Fibroblast of villous mesenchyme (primary cell): Measurements from ENCODE around the gene CDC42BPB. TPM values are rescaled to one million over a fixed set of nuclear protein-coding genes. Genes with fewer than 3 reads are reported as not detected.

Experiments
- DNase-seq: peaks from one replicate; pipeline ENCODE4 v3.0.0-alpha.2; 2010; ENCODE audit warnings: low read depth
- H3K4me3 ChIP-seq: 2 replicates; pipeline ENCODE4 v1.5.1; 2011; ENCODE audit warnings: low read depth, mild to moderate bottlenecking, low read length
- total RNA-seq: library from RNA; depleted of rRNA; stranded (reverse); fragments of >200 nt; gene quantifications from 2 replicates; pipeline ENCODE4 v1.2.3, GENCODE V29; 2012
- TF ChIP-seq, protein P1 (sequence below): IDR thresholded peaks from 2 replicates; pipeline ENCODE4 v1.5.1; 2012; ENCODE audit warnings: low read depth, mild to moderate bottlenecking, low read length; ENCODE audit not compliant: insufficient read depth

Gene CDC42BPB, protein sequence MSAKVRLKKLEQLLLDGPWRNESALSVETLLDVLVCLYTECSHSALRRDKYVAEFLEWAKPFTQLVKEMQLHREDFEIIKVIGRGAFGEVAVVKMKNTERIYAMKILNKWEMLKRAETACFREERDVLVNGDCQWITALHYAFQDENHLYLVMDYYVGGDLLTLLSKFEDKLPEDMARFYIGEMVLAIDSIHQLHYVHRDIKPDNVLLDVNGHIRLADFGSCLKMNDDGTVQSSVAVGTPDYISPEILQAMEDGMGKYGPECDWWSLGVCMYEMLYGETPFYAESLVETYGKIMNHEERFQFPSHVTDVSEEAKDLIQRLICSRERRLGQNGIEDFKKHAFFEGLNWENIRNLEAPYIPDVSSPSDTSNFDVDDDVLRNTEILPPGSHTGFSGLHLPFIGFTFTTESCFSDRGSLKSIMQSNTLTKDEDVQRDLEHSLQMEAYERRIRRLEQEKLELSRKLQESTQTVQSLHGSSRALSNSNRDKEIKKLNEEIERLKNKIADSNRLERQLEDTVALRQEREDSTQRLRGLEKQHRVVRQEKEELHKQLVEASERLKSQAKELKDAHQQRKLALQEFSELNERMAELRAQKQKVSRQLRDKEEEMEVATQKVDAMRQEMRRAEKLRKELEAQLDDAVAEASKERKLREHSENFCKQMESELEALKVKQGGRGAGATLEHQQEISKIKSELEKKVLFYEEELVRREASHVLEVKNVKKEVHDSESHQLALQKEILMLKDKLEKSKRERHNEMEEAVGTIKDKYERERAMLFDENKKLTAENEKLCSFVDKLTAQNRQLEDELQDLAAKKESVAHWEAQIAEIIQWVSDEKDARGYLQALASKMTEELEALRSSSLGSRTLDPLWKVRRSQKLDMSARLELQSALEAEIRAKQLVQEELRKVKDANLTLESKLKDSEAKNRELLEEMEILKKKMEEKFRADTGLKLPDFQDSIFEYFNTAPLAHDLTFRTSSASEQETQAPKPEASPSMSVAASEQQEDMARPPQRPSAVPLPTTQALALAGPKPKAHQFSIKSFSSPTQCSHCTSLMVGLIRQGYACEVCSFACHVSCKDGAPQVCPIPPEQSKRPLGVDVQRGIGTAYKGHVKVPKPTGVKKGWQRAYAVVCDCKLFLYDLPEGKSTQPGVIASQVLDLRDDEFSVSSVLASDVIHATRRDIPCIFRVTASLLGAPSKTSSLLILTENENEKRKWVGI (N-terminal part only)
- 104 and 122 TPM in 2 replicates for total RNA-seq

DNA sequence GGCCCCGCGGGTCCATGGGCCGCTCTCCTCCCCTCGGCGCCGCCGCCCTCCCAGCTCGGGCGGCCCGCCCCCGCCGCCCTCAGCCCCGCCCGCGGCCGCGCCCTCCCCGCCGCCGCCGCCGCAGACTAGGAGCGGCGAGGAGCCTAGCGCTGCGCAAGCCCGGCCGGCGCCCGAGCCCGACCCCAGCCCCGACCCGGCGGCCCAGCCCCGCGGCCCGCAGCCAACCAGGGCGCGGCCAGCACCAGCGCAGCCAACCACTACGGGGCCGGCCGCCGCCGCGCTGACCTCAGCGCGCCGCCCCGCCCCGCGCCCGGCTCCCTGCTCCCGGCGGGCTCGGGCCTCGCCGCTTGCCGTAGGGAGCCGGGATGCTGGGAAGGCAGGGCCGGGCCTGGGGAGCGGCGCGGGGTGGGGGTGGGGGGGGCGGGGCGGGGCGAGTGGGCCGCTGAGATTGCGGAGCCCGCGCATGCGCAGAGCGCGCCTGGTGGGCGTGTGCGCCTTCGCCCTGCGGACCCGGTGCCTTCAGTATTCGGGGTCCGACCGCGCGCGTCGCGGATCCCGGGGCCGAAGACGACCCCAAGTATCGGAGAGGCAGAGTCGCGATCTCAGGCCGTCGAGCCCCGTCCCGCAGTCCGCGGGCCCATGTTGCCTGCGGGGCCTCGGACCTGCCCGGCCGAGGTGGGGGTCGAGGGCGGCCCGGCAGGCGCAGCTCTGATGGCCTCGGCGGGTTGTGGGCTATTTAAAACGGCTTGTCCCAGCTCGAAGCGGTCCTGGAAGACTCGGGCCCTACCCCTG is at the start of gene CDC42BPB:
Gene CDC42BPB (minus strand): TSS at position 178 of the 792 bp plus-strand sequence. CDS start 376 bp downstream, outside the sequence.
- peak within 1 kb of the TSS; percentile 83 for H3K4me3 ChIP-seq
- peak; percentile 94 for DNase-seq
- TF ChIP-seq, protein P1, sequence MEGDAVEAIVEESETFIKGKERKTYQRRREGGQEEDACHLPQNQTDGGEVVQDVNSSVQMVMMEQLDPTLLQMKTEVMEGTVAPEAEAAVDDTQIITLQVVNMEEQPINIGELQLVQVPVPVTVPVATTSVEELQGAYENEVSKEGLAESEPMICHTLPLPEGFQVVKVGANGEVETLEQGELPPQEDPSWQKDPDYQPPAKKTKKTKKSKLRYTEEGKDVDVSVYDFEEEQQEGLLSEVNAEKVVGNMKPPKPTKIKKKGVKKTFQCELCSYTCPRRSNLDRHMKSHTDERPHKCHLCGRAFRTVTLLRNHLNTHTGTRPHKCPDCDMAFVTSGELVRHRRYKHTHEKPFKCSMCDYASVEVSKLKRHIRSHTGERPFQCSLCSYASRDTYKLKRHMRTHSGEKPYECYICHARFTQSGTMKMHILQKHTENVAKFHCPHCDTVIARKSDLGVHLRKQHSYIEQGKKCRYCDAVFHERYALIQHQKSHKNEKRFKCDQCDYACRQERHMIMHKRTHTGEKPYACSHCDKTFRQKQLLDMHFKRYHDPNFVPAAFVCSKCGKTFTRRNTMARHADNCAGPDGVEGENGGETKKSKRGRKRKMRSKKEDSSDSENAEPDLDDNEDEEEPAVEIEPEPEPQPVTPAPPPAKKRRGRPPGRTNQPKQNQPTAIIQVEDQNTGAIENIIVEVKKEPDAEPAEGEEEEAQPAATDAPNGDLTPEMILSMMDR, result no peak

DNA sequence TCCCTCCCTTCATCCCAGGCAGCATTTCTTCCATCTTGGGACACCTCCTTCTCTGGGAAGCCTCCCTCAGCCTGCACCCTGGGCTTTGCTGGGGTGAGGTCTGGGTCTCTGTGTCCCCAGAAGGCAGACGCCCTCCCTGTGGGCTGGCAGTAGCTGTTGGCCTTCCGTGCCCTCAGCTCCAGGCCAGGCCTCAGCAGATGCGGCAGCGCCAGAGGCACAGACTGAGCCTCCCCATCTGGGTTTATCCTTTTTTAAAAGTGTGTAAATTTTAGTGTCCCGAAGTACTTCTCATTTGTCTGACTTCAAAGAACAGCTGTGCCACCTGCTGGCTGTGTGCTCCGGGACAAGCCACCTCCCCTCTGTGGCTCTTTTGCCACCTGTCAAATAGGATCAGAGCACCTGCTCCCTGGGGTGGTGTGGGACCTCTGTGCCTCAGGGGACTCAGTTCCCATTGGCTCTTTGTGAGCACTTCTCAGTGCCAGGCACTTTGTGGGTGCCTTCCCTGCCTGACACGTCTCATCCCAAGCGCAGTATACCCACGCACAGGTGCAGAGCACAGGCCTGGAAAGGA is 48.3 kb upstream of the CDC42BPB start:
- H3K4me3 ChIP-seq, result no peak overlapping the region
- DNase-seq, result no peak
- TF ChIP-seq, protein P1, result no peak

DNA sequence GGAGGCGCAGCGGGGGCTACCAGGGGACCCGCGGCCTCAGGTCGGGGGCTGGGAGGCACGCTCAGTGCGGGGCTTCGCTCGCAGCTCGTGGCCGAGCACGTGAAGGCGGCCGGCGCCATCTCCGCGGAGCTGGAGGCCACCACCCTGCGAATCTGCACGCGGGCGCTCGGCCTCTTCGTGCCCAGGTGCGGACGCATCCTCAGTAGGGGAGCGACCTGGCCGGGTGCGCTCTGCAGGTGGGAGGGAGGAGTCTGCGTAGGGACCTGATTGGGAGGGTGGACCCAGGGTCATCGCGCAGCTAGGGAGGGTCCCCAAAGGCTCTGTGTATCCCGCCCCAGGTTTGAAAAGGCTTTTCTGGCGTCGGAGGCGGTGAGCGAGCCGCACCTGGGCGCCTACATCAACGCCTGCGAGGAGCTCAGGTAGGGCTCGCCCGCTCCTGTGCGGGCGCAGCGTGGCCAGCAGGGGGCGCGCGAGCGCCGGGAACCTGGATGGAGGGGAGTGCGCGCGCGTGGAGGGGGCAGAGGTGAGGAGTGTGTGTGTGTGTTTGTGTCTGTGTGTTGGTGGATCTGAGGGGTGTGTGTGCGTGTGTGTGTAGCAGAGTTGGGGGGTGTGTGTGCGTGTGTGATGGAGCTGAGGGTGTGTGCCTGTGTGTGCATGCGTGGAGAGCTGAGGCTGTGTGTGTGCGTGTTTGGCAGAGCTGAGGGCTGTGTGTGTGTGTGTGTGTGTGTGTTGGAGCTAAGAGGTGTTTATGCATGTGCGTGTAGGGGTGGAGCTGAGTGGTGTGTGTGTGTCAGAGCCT is 47.5 kb upstream of the CDC42BPB start:
- H3K4me3 ChIP-seq, result no peak overlapping the region
- TF ChIP-seq, protein P1, result peak; percentile 97
- peak; percentile 43 for DNase-seq

DNA sequence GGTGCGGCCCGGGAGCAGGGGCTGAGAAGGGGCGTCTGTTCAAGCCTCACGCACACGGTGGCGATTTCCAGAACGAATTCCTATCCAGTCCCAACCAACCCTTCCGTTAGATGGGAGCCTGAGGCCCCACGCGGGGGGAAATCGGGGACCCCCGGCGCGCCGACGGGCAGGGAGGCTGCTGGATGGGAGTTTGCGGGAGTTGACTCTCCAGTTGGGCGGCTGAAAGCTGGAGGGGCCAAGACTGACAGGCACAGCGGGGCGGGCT is 47.0 kb upstream of the CDC42BPB start:
- no peak for DNase-seq
- H3K4me3 ChIP-seq, result peak overlapping the region; percentile 21
- TF ChIP-seq, protein P1, result no peak

DNA sequence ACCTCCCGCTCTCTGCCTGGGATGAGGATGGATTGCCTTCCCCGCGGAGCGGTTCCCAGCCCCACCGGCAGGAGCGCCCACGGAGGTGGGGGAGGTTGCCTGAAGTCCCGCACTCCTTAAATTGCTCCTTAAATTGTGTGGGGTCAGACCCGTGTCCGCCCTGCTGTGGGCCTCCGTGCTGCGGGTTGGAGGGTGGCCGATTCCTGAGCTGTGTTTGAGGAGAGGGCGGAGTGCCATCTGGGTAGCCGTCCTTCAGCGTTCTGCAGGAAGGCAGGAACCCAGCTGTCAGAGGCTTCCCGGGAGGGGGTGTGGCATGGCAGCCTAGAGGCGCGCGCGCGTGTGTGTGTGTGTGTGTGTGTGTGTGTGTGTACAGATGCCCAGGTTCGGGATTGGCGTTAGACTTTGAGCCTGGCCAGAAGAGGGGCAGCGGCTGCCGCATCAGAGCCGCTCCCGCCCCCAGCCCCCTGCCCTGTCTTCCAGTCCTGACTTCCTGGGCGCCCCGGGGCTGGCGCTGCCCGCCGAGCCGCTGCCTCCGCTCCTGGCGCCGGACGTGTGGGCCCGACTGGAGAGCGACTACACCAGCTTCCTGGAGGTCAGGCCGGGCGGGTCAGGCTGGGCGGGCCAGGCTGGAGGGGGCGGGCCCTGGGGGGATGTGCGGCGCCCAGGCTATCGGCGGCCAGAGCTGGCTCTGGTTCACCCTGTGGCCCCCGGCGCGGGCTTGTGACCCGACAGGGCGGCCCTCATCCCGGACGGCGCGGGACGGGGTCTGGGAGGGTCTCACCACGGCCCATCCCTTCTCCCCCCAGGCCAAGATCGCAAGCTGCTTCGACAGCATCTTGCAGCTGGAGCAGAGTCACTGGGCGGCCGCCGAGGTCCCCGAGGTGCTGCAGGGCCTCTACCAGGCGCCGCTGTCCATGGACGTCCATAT is 46.4 kb upstream of the CDC42BPB start:
- peak; percentile 77 for DNase-seq
- TF ChIP-seq, protein P1, result peak; percentile 55
- H3K4me3 ChIP-seq, result peak overlapping the region; percentile 48
